ENCODE data around the gene CD44. TPM values are rescaled to one million over a fixed set of nuclear protein-coding genes. Genes with fewer than 3 reads are reported as not detected.

CD44 gene
- total RNA-seq, 4 donors from 2014 or later: 861 to 1,282 (median 914) TPM

DNA sequence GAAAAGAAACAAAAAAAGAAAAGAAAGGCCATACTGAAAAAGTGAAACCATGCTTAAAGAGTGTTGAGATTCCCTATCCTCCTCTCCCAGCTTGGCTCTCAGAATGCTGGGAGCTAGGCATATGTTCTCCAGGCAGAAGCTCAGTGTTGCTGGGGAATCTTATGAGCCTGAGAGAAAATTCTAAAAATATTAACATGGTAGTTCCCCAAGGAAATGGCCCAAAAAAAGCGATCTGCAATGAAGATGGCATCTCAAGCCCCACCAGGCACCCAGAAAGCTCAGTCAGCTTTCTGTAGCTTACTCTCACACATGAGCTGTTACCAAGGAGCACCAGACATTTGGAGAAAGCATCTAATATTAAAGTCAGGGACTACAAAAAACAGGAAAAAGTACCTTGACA is 94.5 kb downstream of the CD44 start:
- H3K4me3 ChIP-seq (ENCODE audit: low read depth, poor library complexity, severe bottlenecking): no peak overlapping the region
- DNase-seq (ENCODE audit: low spot score in 2 of 2): no peak
- no peak for TF ChIP-seq POLR2A (IDR thresholded peaks at IDR 0.05)
- TF ChIP-seq, protein P1, sequence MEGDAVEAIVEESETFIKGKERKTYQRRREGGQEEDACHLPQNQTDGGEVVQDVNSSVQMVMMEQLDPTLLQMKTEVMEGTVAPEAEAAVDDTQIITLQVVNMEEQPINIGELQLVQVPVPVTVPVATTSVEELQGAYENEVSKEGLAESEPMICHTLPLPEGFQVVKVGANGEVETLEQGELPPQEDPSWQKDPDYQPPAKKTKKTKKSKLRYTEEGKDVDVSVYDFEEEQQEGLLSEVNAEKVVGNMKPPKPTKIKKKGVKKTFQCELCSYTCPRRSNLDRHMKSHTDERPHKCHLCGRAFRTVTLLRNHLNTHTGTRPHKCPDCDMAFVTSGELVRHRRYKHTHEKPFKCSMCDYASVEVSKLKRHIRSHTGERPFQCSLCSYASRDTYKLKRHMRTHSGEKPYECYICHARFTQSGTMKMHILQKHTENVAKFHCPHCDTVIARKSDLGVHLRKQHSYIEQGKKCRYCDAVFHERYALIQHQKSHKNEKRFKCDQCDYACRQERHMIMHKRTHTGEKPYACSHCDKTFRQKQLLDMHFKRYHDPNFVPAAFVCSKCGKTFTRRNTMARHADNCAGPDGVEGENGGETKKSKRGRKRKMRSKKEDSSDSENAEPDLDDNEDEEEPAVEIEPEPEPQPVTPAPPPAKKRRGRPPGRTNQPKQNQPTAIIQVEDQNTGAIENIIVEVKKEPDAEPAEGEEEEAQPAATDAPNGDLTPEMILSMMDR (IDR thresholded peaks at IDR 0.05): no peak
- intact Hi-C loops (cut with DNase I; ENCODE audit: low total_unique reads): no loop called here
- 46 to 65% methylated on average over 1 of the region's 1 CpG for WGBS, 2 donors

DNA sequence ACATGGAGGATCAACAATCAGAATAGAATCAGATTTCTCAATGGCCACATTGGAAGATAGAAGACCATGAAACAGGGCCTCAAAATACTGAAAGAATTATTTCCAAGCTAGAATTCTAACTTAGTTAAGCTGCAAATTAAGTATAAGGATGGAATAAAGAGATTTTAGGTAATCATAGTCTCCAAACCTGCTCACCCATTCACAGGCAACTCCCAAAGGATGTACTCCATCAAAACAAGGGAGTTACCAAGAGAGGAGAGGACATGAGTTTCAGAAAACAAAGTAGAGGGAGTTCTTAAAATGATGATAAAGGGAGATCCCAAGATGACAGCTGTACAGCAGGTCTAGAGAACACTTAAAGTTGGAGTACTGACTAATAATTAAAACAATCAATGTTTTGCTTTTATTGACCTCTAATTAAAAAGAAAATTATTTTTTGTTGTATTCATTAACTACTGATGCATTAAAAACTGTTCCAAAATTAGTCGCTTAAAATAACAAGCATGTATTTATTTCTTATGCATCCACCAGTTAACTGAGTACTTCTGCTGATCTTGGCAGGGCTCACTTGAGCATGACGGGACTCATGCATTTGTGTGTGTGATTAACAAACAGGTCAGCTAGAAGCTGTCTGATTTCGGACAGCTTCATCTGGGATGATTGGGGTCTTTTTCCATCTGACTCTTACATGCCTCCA is 95.6 kb downstream of the CD44 start:
- DNase-seq (ENCODE audit: low spot score in 2 of 2): no peak
- intact Hi-C loops (cut with DNase I; ENCODE audit: low total_unique reads): no loop called here
- WGBS, 2 donors: 84 to 92% methylated on average over 3 of the region's 3 CpGs
- H3K4me3 ChIP-seq (ENCODE audit: low read depth, poor library complexity, severe bottlenecking): no peak overlapping the region
- no peak for TF ChIP-seq POLR2A (IDR thresholded peaks at IDR 0.05)
- TF ChIP-seq, protein P1 (IDR thresholded peaks at IDR 0.05): no peak

DNA sequence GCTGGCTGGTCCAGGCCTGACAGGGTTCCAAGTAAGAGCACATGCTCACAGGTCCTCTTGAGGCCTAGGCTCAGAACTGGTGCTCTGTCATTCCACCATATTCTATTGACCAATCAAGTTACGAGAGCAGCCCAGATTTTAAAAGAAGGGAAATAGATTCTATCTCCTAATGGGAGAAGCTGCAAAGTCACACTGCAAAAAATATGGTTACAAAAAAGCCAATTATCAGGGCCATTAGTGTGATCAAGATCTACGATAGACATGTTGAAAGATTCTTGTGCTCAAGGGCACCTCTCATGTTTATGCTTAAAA is 96.1 kb downstream of the CD44 start:
- DNase-seq (ENCODE audit: low spot score in 2 of 2): no peak
- H3K4me3 ChIP-seq (ENCODE audit: low read depth, poor library complexity, severe bottlenecking): no peak overlapping the region
- TF ChIP-seq POLR2A (IDR thresholded peaks at IDR 0.05): no peak
- TF ChIP-seq, protein P1 (IDR thresholded peaks at IDR 0.05): no peak
- WGBS, 2 donors: 87 to 89% methylated on average over 2 of the region's 2 CpGs
- intact Hi-C loops (cut with DNase I; ENCODE audit: low total_unique reads): no loop called here

GRCh38 chr11:35235498-35235897 is 96.5 kb downstream of the CD44 start:
- WGBS, 2 donors: 0 to 95% methylated on average over 1 of the region's 1 CpG
- intact Hi-C loops (cut with DNase I; ENCODE audit: low total_unique reads): no loop called here
- H3K4me3 ChIP-seq (ENCODE audit: low read depth, poor library complexity, severe bottlenecking): no peak overlapping the region
- no peak for DNase-seq (ENCODE audit: low spot score in 2 of 2)
- TF ChIP-seq, protein P1 (IDR thresholded peaks at IDR 0.05): no peak
- no peak for TF ChIP-seq POLR2A (IDR thresholded peaks at IDR 0.05)

DNA sequence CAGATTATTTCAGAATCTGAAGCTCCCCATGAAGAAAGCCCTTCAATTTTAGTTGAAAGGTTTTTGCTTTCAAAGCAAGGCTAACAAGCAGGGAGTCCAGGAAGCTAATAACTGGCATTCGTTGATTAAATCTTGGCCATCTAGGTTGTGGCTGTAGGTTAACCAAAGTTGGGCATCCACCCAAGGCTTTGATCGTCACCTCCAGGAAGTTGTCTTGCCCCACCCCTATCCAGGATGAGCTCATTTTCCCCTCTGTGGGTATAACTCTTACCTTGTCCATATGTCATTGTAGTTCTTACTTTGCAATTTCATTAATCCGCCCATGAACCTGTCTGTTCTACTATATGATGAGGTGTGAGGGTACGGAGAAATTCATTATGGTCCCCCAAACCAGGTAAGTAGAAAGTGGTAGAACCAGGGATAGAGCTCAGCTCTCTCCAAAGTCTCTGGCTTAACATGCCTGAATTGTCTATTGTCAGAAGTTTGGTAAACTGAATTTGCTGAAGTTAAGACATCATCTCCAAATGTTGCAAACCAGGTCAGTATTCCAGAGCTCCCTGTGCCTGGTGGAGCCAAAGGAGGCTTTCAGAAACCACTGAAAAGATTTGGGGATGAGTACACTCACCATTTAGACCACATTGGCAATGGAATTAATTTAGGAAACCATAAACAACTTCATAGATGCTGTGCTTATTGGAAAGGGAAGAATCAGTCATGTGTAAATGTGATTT is 97.1 kb downstream of the CD44 start:
- WGBS, 2 donors: 53 to 62% methylated on average over 4 of the region's 4 CpGs

More for the DNA sequence above, 97.1 kb downstream of the CD44 start:
- no peak overlapping the region for H3K4me3 ChIP-seq (ENCODE audit: low read depth, poor library complexity, severe bottlenecking)
- no peak for TF ChIP-seq POLR2A (IDR thresholded peaks at IDR 0.05)
- TF ChIP-seq, protein P1 (IDR thresholded peaks at IDR 0.05): no peak
- intact Hi-C loops (cut with DNase I; ENCODE audit: low total_unique reads): no loop called here
- DNase-seq (ENCODE audit: low spot score in 2 of 2): no peak

Measured in lower leg skin (tissue), 4 donors.